ENCODE data around the gene XPOT.

GRCh38 chr12:64431791-64432190 is 27.6 kb downstream of the XPOT start:
- TF ChIP-seq MAX (IDR thresholded peaks at IDR 0.05) (no peak), TAF1 (conservative IDR thresholded peaks at IDR 0.05) (no peak), CTCF (IDR thresholded peaks at IDR 0.05; ENCODE audit: low read depth, low read length, missing input control) (no peak), SP1 (IDR thresholded peaks at IDR 0.05) (no peak), REST (IDR thresholded peaks at IDR 0.05) (no peak), HNF4G (IDR thresholded peaks at IDR 0.05) (no peak), ATF3 (IDR thresholded peaks at IDR 0.05) (no peak), RAD21 (IDR thresholded peaks at IDR 0.05) (no peak), EGR1 (IDR thresholded peaks at IDR 0.05; ENCODE audit: low read depth in 2 of 2) (no peak), YY1 (IDR thresholded peaks at IDR 0.05) (no peak), ZBTB33 (IDR thresholded peaks at IDR 0.05) (no peak)

Data from liver (tissue), 3 donors.